GM19463 (cell line): ENCODE data around the gene NKAIN2.
"Not testable (repeated sequence)": the region's sequence is repeated elsewhere in the genome, so short reads cannot be mapped to it uniquely, and the experiment has no call there.

Experiments used
- ATAC-seq: cut with Tn5 transposase; IDR thresholded peaks from one replicate; pipeline ENCODE4 v1.9.1; 2021; ENCODE audit warnings: mild to moderate bottlenecking, moderate library complexity; ENCODE audit not compliant: unreplicated experiment

Gene NKAIN2

GRCh38 chr6:123888771-123889513, 85.3 kb downstream of the NKAIN2 start:
- ATAC-seq, result peak; percentile 46

- no peak for ATAC-seq
Measured at GRCh38 chr6:123895346-123895745, 91.7 kb downstream of the NKAIN2 start.

- ATAC-seq, result no peak
Measured at GRCh38 chr6:123895806-123896205, 92.1 kb downstream of the NKAIN2 start.

GRCh38 chr6:123896869-123897268, 93.2 kb downstream of the NKAIN2 start:
- no peak for ATAC-seq

- no peak for ATAC-seq
Measured at GRCh38 chr6:123897965-123898364, 94.3 kb downstream of the NKAIN2 start.

GRCh38 chr6:123898665-123899064, 95.0 kb downstream of the NKAIN2 start:
- peak; percentile 78 for ATAC-seq

GRCh38 chr6:123899745-123900144, 96.1 kb downstream of the NKAIN2 start:
- ATAC-seq, result no peak

- no peak for ATAC-seq
Measured at GRCh38 chr6:123901436-123901835, 97.8 kb downstream of the NKAIN2 start.

- ATAC-seq, result no peak
Measured at GRCh38 chr6:123902738-123903313, 99.2 kb downstream of the NKAIN2 start.

GRCh38 chr6:123904228-123904627, 100.6 kb downstream of the NKAIN2 start:
- no peak for ATAC-seq

- no peak for ATAC-seq
Measured at GRCh38 chr6:123908797-123909196, 105.1 kb downstream of the NKAIN2 start.

GRCh38 chr6:123909989-123910388, 106.3 kb downstream of the NKAIN2 start:
- ATAC-seq, result no peak

GRCh38 chr6:123913863-123914262, 110.2 kb downstream of the NKAIN2 start:
- ATAC-seq, result no peak

GRCh38 chr6:123923379-123923778, 119.7 kb downstream of the NKAIN2 start:
- ATAC-seq, result not testable (repeated sequence)

GRCh38 chr6:123925350-123925749, 121.7 kb downstream of the NKAIN2 start:
- ATAC-seq, result peak; percentile 93

GRCh38 chr6:123925842-123926399, 122.3 kb downstream of the NKAIN2 start:
- ATAC-seq, result peak; percentile 14

- ATAC-seq, result no peak
Measured at GRCh38 chr6:123928529-123928928, 124.9 kb downstream of the NKAIN2 start.

- ATAC-seq, result no peak
Measured at GRCh38 chr6:123931928-123932327, 128.3 kb downstream of the NKAIN2 start.

GRCh38 chr6:123940551-123940950, 136.9 kb downstream of the NKAIN2 start:
- ATAC-seq, result no peak

- ATAC-seq, result no peak
Measured at GRCh38 chr6:123941855-123942254, 138.2 kb downstream of the NKAIN2 start.

GRCh38 chr6:123945386-123945785, 141.7 kb downstream of the NKAIN2 start:
- ATAC-seq, result no peak

- no peak for ATAC-seq
Measured at GRCh38 chr6:123953920-123954319, 150.3 kb downstream of the NKAIN2 start.
